Measurements from ENCODE around the gene PSMB11. TPM values are rescaled to one million over a fixed set of nuclear protein-coding genes. Genes with fewer than 3 reads are reported as not detected.

PSMB11 gene
- total RNA-seq, 1 experiment from 2014 or later: not detected

DNA sequence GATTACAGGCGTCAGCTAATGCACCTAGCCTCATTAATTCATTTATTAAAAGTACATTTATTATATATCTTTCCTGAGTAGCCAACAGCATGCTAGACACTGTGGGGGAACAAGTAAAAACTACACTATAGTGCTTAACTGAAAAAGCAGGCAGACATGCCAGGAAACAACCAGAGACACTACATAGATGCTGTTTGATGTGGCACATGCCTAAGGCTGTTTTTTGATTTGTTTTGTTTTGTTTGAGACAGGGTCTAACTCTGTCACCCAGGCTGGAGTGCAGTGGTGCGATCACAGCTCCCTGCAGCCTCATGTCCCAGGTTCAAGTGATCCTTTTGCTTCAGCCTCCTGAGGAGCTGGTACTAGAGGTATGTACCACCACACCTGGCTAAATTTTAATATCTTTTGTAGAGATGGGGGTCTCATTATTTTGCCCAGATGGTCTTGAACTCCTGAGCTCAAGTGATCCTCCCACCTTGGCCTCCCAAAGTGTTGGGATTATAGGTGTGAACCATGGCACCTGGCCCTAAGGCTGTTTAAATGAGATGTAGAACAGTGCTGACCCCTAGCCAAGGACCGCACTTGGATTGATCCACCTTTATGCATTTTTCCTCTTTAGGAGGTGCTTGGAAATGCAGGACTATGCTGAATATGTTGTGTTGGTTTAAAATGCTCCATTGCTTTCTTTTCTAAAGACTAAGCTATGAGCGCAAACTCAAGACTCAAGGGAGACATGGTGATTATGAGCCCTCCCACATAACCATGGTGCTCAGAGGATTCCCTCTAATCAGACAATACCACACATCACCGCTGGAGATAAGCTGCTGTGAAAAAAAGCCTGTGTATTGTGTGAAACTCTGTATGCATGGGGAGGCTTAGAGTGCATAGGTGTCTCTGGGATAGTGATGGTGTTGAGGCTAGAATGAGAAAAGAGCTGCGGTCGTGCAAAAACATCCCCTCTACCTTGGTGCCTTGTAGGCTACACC, 21.6 kb upstream of the PSMB11 start:
- no TSS peak for BruUV-seq (replicated peaks)
- Histone ChIP-seq H3K4me3 (replicated peaks in 1 of 2; ENCODE audit: low read depth in 1 of 2, low read length in 2 of 2) (no peak overlapping the region), H3K9ac (ENCODE audit: low read length) (no peak overlapping the region), H4K20me1 (ENCODE audit: insufficient read depth) (no peaks in the 10 kb centered on the region), H3K27ac (ENCODE audit: low read depth, low read length) (no peak overlapping the region), H3K4me2 (ENCODE audit: low read length) (no peak overlapping the region), H3K27me3 (ENCODE audit: insufficient read depth, low read length) (no peaks in the 10 kb centered on the region), H3K36me3 (ENCODE audit: control insufficient read depth in 1 of 2, insufficient read depth in 2 of 2, low read length in 2 of 2) (peaks cover 0 to 4% of the 10 kb centered on the region in 2 experiments; a peak in 2 of 4 replicates), H3K9me3 (ENCODE audit: control insufficient read depth in 1 of 2, insufficient read depth in 1 of 2, low read depth in 1 of 2, low read length in 2 of 2) (no peaks in the 10 kb centered on the region), H3K9me2 (ENCODE audit: insufficient read depth) (no peaks in the 10 kb centered on the region), H2AFZ (ENCODE audit: low read depth, low read length, poor library complexity, severe bottlenecking) (no peak overlapping the region), H3K79me2 (ENCODE audit: insufficient read depth, low read length) (no peaks in the 10 kb centered on the region), H3K4me1 (ENCODE audit: control insufficient read depth in 1 of 2, insufficient read depth in 2 of 2, low read length in 2 of 2) (peaks cover 4 to 8% of the 10 kb centered on the region in 2 experiments; a peak in 3 of 4 replicates)
- DNase-seq (ENCODE audit: low read depth, low spot score) (no peak), ATAC-seq (no peak)
- intact Hi-C loops (cut with micrococcal nuclease): no loop called here
- POLR2A ChIA-PET: interaction anchor here (1.3 kb wide), 1 partner anchor 13 kb away, joined by 4 read pairs; no protein-coding TSS in a partner anchor
- CTCF ChIA-PET: no interaction called here
- RAD21 ChIA-PET (ENCODE audit: low non-redundant PET in 1 of 2, low total read pairs in 2 of 2, uncharacterized antibody in 2 of 2, unreplicated experiment in 2 of 2): interaction anchor here in 1 of 2 experiments (0.6 kb wide), 1 partner anchor 12 kb away, joined by 4 read pairs; no protein-coding TSS in a partner anchor
- TF ChIP-seq CBX3 (IDR thresholded peaks at IDR 0.05; ENCODE audit: low read depth): no peak
- TF ChIP-seq SP1 (IDR thresholded peaks at IDR 0.05; ENCODE audit: low read depth): no peak
- no peak for TF ChIP-seq JUND (IDR thresholded peaks at IDR 0.05)
- TF ChIP-seq EZH2phosphoT487 (IDR thresholded peaks at IDR 0.05; ENCODE audit: borderline replicate concordance): no peak
- no peak for TF ChIP-seq YY1 (IDR thresholded peaks at IDR 0.05; ENCODE audit: extremely low read depth, insufficient replicate concordance, low read depth, low read length)
- TF ChIP-seq, protein P1, sequence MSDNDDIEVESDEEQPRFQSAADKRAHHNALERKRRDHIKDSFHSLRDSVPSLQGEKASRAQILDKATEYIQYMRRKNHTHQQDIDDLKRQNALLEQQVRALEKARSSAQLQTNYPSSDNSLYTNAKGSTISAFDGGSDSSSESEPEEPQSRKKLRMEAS (IDR thresholded peaks at IDR 0.05): no peak
- TF ChIP-seq, protein P2, sequence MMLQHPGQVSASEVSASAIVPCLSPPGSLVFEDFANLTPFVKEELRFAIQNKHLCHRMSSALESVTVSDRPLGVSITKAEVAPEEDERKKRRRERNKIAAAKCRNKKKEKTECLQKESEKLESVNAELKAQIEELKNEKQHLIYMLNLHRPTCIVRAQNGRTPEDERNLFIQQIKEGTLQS (IDR thresholded peaks at IDR 0.05): no peak
- TF ChIP-seq, protein P3, sequence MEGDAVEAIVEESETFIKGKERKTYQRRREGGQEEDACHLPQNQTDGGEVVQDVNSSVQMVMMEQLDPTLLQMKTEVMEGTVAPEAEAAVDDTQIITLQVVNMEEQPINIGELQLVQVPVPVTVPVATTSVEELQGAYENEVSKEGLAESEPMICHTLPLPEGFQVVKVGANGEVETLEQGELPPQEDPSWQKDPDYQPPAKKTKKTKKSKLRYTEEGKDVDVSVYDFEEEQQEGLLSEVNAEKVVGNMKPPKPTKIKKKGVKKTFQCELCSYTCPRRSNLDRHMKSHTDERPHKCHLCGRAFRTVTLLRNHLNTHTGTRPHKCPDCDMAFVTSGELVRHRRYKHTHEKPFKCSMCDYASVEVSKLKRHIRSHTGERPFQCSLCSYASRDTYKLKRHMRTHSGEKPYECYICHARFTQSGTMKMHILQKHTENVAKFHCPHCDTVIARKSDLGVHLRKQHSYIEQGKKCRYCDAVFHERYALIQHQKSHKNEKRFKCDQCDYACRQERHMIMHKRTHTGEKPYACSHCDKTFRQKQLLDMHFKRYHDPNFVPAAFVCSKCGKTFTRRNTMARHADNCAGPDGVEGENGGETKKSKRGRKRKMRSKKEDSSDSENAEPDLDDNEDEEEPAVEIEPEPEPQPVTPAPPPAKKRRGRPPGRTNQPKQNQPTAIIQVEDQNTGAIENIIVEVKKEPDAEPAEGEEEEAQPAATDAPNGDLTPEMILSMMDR (IDR thresholded peaks at IDR 0.05 in 2 of 3, conservative IDR thresholded peaks at IDR 0.05 in 1 of 3; ENCODE audit: borderline replicate concordance in 1 of 3, insufficient read depth in 1 of 3, low read depth in 2 of 3, low read length in 2 of 3): no peak
- no peak for TF ChIP-seq SIN3A (IDR thresholded peaks at IDR 0.05; ENCODE audit: low read depth)
- TF ChIP-seq EZH2 (IDR thresholded peaks at IDR 0.05): no peak
- TF ChIP-seq, protein P4, sequence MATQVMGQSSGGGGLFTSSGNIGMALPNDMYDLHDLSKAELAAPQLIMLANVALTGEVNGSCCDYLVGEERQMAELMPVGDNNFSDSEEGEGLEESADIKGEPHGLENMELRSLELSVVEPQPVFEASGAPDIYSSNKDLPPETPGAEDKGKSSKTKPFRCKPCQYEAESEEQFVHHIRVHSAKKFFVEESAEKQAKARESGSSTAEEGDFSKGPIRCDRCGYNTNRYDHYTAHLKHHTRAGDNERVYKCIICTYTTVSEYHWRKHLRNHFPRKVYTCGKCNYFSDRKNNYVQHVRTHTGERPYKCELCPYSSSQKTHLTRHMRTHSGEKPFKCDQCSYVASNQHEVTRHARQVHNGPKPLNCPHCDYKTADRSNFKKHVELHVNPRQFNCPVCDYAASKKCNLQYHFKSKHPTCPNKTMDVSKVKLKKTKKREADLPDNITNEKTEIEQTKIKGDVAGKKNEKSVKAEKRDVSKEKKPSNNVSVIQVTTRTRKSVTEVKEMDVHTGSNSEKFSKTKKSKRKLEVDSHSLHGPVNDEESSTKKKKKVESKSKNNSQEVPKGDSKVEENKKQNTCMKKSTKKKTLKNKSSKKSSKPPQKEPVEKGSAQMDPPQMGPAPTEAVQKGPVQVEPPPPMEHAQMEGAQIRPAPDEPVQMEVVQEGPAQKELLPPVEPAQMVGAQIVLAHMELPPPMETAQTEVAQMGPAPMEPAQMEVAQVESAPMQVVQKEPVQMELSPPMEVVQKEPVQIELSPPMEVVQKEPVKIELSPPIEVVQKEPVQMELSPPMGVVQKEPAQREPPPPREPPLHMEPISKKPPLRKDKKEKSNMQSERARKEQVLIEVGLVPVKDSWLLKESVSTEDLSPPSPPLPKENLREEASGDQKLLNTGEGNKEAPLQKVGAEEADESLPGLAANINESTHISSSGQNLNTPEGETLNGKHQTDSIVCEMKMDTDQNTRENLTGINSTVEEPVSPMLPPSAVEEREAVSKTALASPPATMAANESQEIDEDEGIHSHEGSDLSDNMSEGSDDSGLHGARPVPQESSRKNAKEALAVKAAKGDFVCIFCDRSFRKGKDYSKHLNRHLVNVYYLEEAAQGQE (IDR thresholded peaks at IDR 0.05; ENCODE audit: low read depth): no peak
- no peak for TF ChIP-seq ELF1 (IDR thresholded peaks at IDR 0.05; ENCODE audit: borderline replicate concordance, low read depth)
- TF ChIP-seq SRF (IDR thresholded peaks at IDR 0.05; ENCODE audit: low read depth): no peak
- no peak for TF ChIP-seq ZFX (IDR thresholded peaks at IDR 0.05)
- TF ChIP-seq TCF7L2 (IDR thresholded peaks at IDR 0.05; ENCODE audit: borderline replicate concordance, extremely low read depth, insufficient read depth, insufficient read length): no peak
- no peak for TF ChIP-seq RAD21 (IDR thresholded peaks at IDR 0.05; ENCODE audit: low read depth)
- TF ChIP-seq FOSL1 (IDR thresholded peaks at IDR 0.05; ENCODE audit: low read depth): no peak
